K562 (cell line): Measurements from ENCODE around the gene PRKAG2. TPM values are rescaled to one million over a fixed set of nuclear protein-coding genes. Genes with fewer than 3 reads are reported as not detected.

Experiments used
- DIDO1 ChIP-seq: fragments of 450-650 bp; IDR thresholded peaks from 2 replicates; pipeline ENCODE4 v1.6.1; 2016; ENCODE audit warnings: low read depth, missing biosample characterization, missing genetic modification characterization
- ERF ChIP-seq: fragments of 450-650 bp; formaldehyde crosslinking; IDR thresholded peaks from 2 replicates; pipeline ENCODE4 v1.4.0; 2020; ENCODE audit warnings: mild to moderate bottlenecking, mixed read lengths
- FOXJ3 ChIP-seq: sonication (generic); formaldehyde crosslinking; IDR thresholded peaks from 2 replicates; pipeline ENCODE4 v1.4.0; 2020; ENCODE audit warnings: mild to moderate bottlenecking, missing genetic modification reagents
- GABPA ChIP-seq: fragments of 200-800 bp; sonication (Bioruptor generic); conservative IDR thresholded peaks from 2 replicates; pipeline ENCODE4 v1.6.1; 2016; ENCODE audit warnings: low read depth, missing genetic modification characterization, missing compliant biosample characterization
- JUND ChIP-seq, 2 experiments: IDR thresholded peaks; 2 replicates in 1 of 2; 3 replicates in 1 of 2; pipeline ENCODE4 v1.6.1; 2011; ENCODE audit warnings: borderline replicate concordance in 2 of 2, low read depth in 2 of 2, low read length in 2 of 2, improper control_type of control experiment in 1 of 2, missing biosample characterization in 1 of 2, missing genetic modification characterization in 1 of 2, missing genetic modification reagents in 1 of 2
- MAZ ChIP-seq, 2 experiments: fragments of 450-650 bp in 1 of 2; sonication (generic) in 1 of 2; formaldehyde crosslinking; IDR thresholded peaks in 1 of 2; conservative IDR thresholded peaks in 1 of 2; 2 replicates each; pipeline versions ENCODE4 v1.4.0 to v1.5.0; 2020; ENCODE audit warnings: mild to moderate bottlenecking in 1 of 2, missing genetic modification reagents in 1 of 2
- MXI1 ChIP-seq: IDR thresholded peaks from 2 replicates; pipeline ENCODE4 v1.6.1; 2011; ENCODE audit warnings: low read depth, mild to moderate bottlenecking, improper control_type of control experiment, low read length
- NKRF ChIP-seq: fragments of 450-650 bp; IDR thresholded peaks from 2 replicates; pipeline ENCODE4 v1.6.1; 2016; ENCODE audit warnings: borderline replicate concordance
- PCBP1 ChIP-seq: fragments of 200-400 bp; formaldehyde crosslinking; IDR thresholded peaks from 2 replicates; pipeline ENCODE4 v1.6.1; 2018; ENCODE audit warnings: mild to moderate bottlenecking, low read depth, low read length; ENCODE audit not compliant: poor library complexity, severe bottlenecking
- PTTG1 ChIP-seq: fragments of 450-650 bp; IDR thresholded peaks from 2 replicates; pipeline ENCODE4 v1.6.1; 2016; ENCODE audit warnings: low read depth, mild to moderate bottlenecking, missing genetic modification characterization, missing compliant biosample characterization
- RCOR1 ChIP-seq, 2 experiments: IDR thresholded peaks; 2 replicates each; pipeline ENCODE4 v1.6.1; 2012; ENCODE audit warnings: low read depth in 2 of 2, low read length in 2 of 2, borderline replicate concordance in 1 of 2, improper control_type of control experiment in 1 of 2
- SMARCE1 ChIP-seq: fragments of 450-650 bp; IDR thresholded peaks from 2 replicates; pipeline ENCODE4 v1.7.1; 2016; ENCODE audit warnings: mild to moderate bottlenecking
- TCF7 ChIP-seq: sonication (generic); IDR thresholded peaks from 2 replicates; pipeline ENCODE4 v1.6.1; 2016; ENCODE audit warnings: antibody characterized with exemption, borderline replicate concordance
- TOE1 ChIP-seq, 2 experiments: fragments of 450-650 bp in 1 of 2; sonication (generic) in 1 of 2; formaldehyde crosslinking in 1 of 2; IDR thresholded peaks; 2 replicates each; pipeline versions ENCODE4 v1.7.1 to v1.8.0; 2016 to 2022; ENCODE audit warnings: borderline replicate concordance in 2 of 2, mild to moderate bottlenecking in 2 of 2, antibody characterized with exemption in 1 of 2, inconsistent platforms in 1 of 2, low read depth in 1 of 2, missing genetic modification reagents in 1 of 2, moderate library complexity in 1 of 2
- ZC3H4 ChIP-seq: sonication (generic); formaldehyde crosslinking; IDR thresholded peaks from 2 replicates; pipeline ENCODE4 v1.9.0; 2021; ENCODE audit warnings: missing genetic modification reagents, borderline replicate concordance
- ZNF263 ChIP-seq: sonication (generic); formaldehyde crosslinking; IDR thresholded peaks from 2 replicates; pipeline ENCODE4 v1.8.0; 2022; ENCODE audit warnings: mild to moderate bottlenecking, missing genetic modification reagents, borderline replicate concordance
- ZNF280B ChIP-seq: fragments of 250-450 bp; sonication (Bioruptor Pico); IDR thresholded peaks from 2 replicates; pipeline ENCODE4 v1.5.1; 2021; ENCODE audit warnings: mild to moderate bottlenecking
- ZNF57 ChIP-seq: fragments of 450-650 bp; formaldehyde crosslinking; IDR thresholded peaks from 2 replicates; pipeline ENCODE4 v1.4.0; 2020; ENCODE audit warnings: mild to moderate bottlenecking, moderate library complexity
- ZNF639 ChIP-seq, 2 experiments: fragments of 200-800 bp in 1 of 2; sonication (Bioruptor generic) in 1 of 2; sonication (generic) in 1 of 2; formaldehyde crosslinking in 1 of 2; IDR thresholded peaks in 1 of 2; conservative IDR thresholded peaks in 1 of 2; 2 replicates each; pipeline versions ENCODE4 v1.5.0 to v1.6.1; 2016 to 2020; ENCODE audit warnings: missing compliant biosample characterization in 1 of 2, missing genetic modification characterization in 1 of 2, missing genetic modification reagents in 1 of 2
- ZNF75A ChIP-seq: fragments of 450-650 bp; formaldehyde crosslinking; IDR thresholded peaks from 2 replicates; pipeline ENCODE4 v1.4.0; 2020; ENCODE audit warnings: mild to moderate bottlenecking
- polyA plus RNA-seq, 8 experiments: library from polyadenylated mRNA; depleted of rRNA in 4 of 8; stranded (reverse) in 5 of 8; unstranded in 3 of 8; fragments of >200 nt; fragmentation: Nextera tagmentation in 2 of 8; fragmentation: Illumina TruSeq in 1 of 8; extraction: Ambion mirVana in 2 of 8; extraction: Trizol in 1 of 8; gene quantifications; 2 replicates each; pipeline versions ENCODE4 v1.2.1 to v1.2.3, GENCODE V29; 2011 to 2014; ENCODE audit warnings: inconsistent platforms in 1 of 8, missing spikeins in 1 of 8
- total RNA-seq, 7 experiments: library from RNA; depleted of rRNA in 6 of 7; stranded (reverse); fragments of >200 nt in 6 of 7; fragmentation: Illumina TruSeq in 2 of 7; extraction: Trizol in 2 of 7; gene quantifications; 2 replicates each; pipeline versions ENCODE4 v1.2.1 to v1.2.3, GENCODE V29; 2011 to 2021; ENCODE audit warnings: low replicate concordance in 1 of 7

PRKAG2 gene
- total and polyA plus RNA-seq, 9 of the 15 experiments (the other 6 are each of a cell fraction or from before 2014, with no cell fraction given) = 0.99 to 5.6 (median 3.3) TPM

- TF ChIP-seq NKRF (no peak), PCBP1 (no peak), ZNF639 (CRISPR knock-in tag; conservative IDR thresholded peaks at IDR 0.05 in 1 of 2, IDR thresholded peaks at IDR 0.05 in 1 of 2) (peak in 1 of 2 experiments; percentile 98; a peak in 2 of 4 replicates), ZNF280B (CRISPR knock-in tag) (no peak), RCOR1 (IDR thresholded peaks at IDR 0.05; ENCODE audit: borderline replicate concordance in 1 of 2, low read depth in 2 of 2, low read length in 2 of 2) (peak in 1 of 2 experiments; percentile 40; a peak in 1 of 4 replicates), ZNF75A (CRISPR knock-in tag) (0 out of 2 replicates have a peak, but pooled peaks have one; percentile 11), TCF7 (no peak), FOXJ3 (no peak), JUND (IDR thresholded peaks at IDR 0.05; ENCODE audit: borderline replicate concordance, low read depth, low read length) (peak; percentile 70; the same call in 1 of the 2 replicates), JUND (tag; IDR thresholded peaks at IDR 0.05; ENCODE audit: borderline replicate concordance, low read depth, low read length) (peak; percentile 84; the same call in 1 of the 3 replicates), DIDO1 (tag) (peak; percentile 81), MAZ (CRISPR knock-in tag; conservative IDR thresholded peaks at IDR 0.05 in 1 of 2, IDR thresholded peaks at IDR 0.05 in 1 of 2) (peak in 1 of 2 experiments; percentile 93; a peak in 2 of 4 replicates), ERF (CRISPR knock-in tag) (peak; percentile 93), TOE1 (IDR thresholded peaks at IDR 0.05; ENCODE audit: borderline replicate concordance) (peak; percentile 87), TOE1 (CRISPR knock-in tag; IDR thresholded peaks at IDR 0.05; ENCODE audit: borderline replicate concordance, low read depth) (no peak), SMARCE1 (peak; percentile 58; the same call in 1 of the 2 replicates), ZC3H4 (CRISPR knock-in tag) (no peak), MXI1 (no peak), ZNF57 (CRISPR knock-in tag) (no peak), ZNF263 (CRISPR knock-in tag) (peak; percentile 86), GABPA (tag) (peak; percentile 41; the same call in 1 of the 2 replicates), PTTG1 (peak; percentile 92)
Measured at GRCh38 chr7:151925446-151926335, 48.8 kb upstream of the PRKAG2 start (continued).
